ENCODE data around the gene ABCA4. TPM values are rescaled to one million over a fixed set of nuclear protein-coding genes. Genes with fewer than 3 reads are reported as not detected.

ABCA4 gene
- total and polyA plus RNA-seq, 7 donors, result 0.14 to 1.1 (median 0.16) TPM; not detected in 2

GRCh38 chr1:94144836-94145235 lies 23.9 kb upstream of the ABCA4 start:
- no peak overlapping the region for H3K27ac ChIP-seq
- intact Hi-C loops (cut with DNase I), result no loop called here
- H3K9me3 ChIP-seq, result no peaks in the 10 kb centered on the region
- H3K27me3 ChIP-seq, result no peaks in the 10 kb centered on the region
- H3K4me3 ChIP-seq, result no peak overlapping the region
- H3K36me3 ChIP-seq, result no peaks in the 10 kb centered on the region
- TF ChIP-seq POLR2AphosphoS5 (IDR thresholded peaks at IDR 0.05) (no peak), CTCF (IDR thresholded peaks at IDR 0.05) (no peak), POLR2A (IDR thresholded peaks at IDR 0.05) (no peak), EP300 (IDR thresholded peaks at IDR 0.05) (no peak)
- H3K4me1 ChIP-seq, result peaks cover 0 to 10% (median 4%) of the 10 kb centered on the region in 4 donors
- WGBS, 2 donors, result 80 to 82% methylated on average over 1 of the region's 1 CpG
- no peak for DNase-seq

DNA sequence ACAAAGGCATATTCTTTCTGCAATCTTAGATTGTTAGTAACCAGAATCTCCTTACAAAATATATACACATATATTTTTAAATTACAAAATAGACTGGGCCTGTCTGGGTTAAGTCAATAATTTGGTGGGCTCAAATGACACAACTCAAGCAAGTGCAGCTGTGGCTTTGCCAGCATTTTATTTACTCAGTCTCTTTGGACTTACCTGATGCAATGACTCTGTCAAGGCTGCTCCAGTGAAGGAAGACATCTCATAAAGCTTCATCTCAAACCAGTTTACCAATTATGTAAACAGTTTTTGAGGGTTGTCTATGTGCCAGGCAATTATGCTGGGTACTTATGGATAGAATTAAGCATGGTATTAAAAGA lies 22.8 kb upstream of the ABCA4 start:
- Histone ChIP-seq H3K9me3 (no peaks in the 10 kb centered on the region), H3K4me3 (no peak overlapping the region), H3K27me3 (no peaks in the 10 kb centered on the region), H3K4me1 (peaks cover 0 to 10% (median 4%) of the 10 kb centered on the region in 4 donors), H3K36me3 (no peaks in the 10 kb centered on the region), H3K27ac (no peak overlapping the region)
- no peak for TF ChIP-seq EP300 (IDR thresholded peaks at IDR 0.05)
- no peak for TF ChIP-seq POLR2AphosphoS5 (IDR thresholded peaks at IDR 0.05)
- no peak for TF ChIP-seq CTCF (IDR thresholded peaks at IDR 0.05)
- no peak for TF ChIP-seq POLR2A (IDR thresholded peaks at IDR 0.05)
- no peak for DNase-seq
- intact Hi-C loops (cut with DNase I), result no loop called here

DNA sequence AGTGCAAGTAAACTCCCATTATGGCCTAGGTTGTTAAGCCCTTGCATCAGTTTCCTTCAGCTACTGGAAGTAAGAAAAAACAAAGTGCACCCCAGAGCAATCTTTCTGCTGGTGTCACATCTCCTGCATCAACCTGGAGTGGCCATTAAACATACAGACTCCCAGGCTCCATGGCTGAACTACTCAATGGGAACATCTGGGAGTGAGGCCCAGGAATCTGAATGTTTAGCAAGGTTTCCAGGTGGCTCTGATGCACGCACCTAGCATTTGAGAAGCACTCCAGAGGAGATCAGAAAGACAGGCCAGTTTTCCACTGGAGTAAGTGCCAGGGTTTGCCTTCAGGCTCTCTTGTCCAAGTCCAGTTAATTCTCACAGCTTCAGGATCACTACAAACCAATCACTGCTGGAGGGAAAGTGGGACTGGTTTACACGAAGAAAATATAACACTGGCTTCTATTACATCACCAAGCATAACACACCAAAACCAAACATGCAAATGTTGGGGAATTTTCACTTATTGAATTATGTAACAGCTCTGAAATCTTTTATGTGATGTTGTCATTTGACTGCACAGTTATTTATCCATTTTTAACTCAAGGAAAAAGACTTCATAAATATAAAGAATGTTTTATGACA lies 22.3 kb upstream of the ABCA4 start:
- WGBS, 2 donors, result 69 to 72% methylated on average over 2 of the region's 2 CpGs
- intact Hi-C loops (cut with DNase I), result no loop called here
- no peak for DNase-seq

DNA sequence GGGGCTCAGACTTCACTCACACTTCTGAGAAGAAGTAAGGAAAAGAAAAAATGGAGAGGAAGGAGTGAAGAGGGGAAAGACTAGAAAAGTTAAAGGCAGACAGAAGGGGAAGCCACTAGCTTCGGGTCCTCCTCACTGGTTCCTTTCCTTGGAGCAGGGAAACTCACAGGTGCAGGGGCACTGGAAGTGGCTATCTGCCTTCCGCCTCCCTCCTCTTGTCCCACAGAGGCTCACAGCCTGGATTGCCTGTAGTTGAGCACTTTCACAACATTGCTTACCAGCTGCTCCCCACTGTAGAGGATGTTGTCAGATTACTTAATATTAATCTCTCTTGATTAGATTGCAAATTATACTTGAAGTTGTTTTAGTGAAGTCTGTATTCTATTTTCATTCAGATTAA lies 21.6 kb upstream of the ABCA4 start:
- Histone ChIP-seq H3K27ac (no peak overlapping the region), H3K4me3 (no peak overlapping the region), H3K4me1 (peaks cover 0 to 10% (median 4%) of the 10 kb centered on the region in 4 donors), H3K9me3 (no peaks in the 10 kb centered on the region), H3K27me3 (no peaks in the 10 kb centered on the region), H3K36me3 (no peaks in the 10 kb centered on the region)
- intact Hi-C loops (cut with DNase I), result no loop called here
- WGBS, 2 donors, result 76 to 84% methylated on average over 2 of the region's 2 CpGs
- no peak for TF ChIP-seq POLR2A (IDR thresholded peaks at IDR 0.05)
- no peak for TF ChIP-seq EP300 (IDR thresholded peaks at IDR 0.05)
- no peak for TF ChIP-seq POLR2AphosphoS5 (IDR thresholded peaks at IDR 0.05)
- no peak for TF ChIP-seq CTCF (IDR thresholded peaks at IDR 0.05)
- DNase-seq, result no peak

More for the DNA sequence above, 22.3 kb upstream of the ABCA4 start:
- Histone ChIP-seq H3K9me3 (no peaks in the 10 kb centered on the region), H3K27me3 (no peaks in the 10 kb centered on the region), H3K27ac (no peak overlapping the region), H3K4me3 (no peak overlapping the region), H3K36me3 (no peaks in the 10 kb centered on the region), H3K4me1 (peaks cover 0 to 10% (median 4%) of the 10 kb centered on the region in 4 donors)
- TF ChIP-seq POLR2AphosphoS5 (IDR thresholded peaks at IDR 0.05) (no peak), EP300 (IDR thresholded peaks at IDR 0.05) (no peak), POLR2A (IDR thresholded peaks at IDR 0.05) (no peak), CTCF (IDR thresholded peaks at IDR 0.05) (no peak)

DNA sequence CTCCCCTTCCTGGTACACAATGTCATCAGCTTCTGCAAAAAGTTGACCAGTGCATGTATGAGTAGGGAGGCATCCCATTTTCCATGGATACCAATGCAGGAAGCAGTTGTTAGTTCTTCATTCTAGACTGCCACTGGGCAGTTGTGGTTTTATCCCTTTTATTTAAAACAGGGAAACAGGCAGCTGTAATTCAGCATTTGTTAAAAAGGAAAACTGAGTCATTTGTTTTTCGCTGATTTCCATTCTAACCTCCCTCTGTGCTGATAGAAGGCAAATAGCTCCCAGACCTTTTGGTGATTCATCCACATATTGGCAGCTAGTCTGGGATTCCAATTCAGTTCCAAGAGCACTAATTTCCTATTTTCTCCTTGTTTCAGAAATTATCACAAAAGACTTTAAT lies 21.1 kb upstream of the ABCA4 start:
- TF ChIP-seq CTCF (IDR thresholded peaks at IDR 0.05), result no peak
- DNase-seq, result no peak
- intact Hi-C loops (cut with DNase I), result no loop called here
- no peak overlapping the region for H3K27ac ChIP-seq
- H3K36me3 ChIP-seq, result no peaks in the 10 kb centered on the region
- H3K9me3 ChIP-seq, result no peaks in the 10 kb centered on the region
- no peak overlapping the region for H3K4me3 ChIP-seq
- WGBS, 2 donors, result 78 to 90% methylated on average over 1 of the region's 1 CpG
- no peaks in the 10 kb centered on the region for H3K27me3 ChIP-seq
- peaks cover 0 to 10% (median 4%) of the 10 kb centered on the region in 4 donors for H3K4me1 ChIP-seq
